Nephron progenitor cell (in vitro differentiated cells): ENCODE results near the gene RMND5B.
"Not testable (repeated sequence)": the region's sequence is repeated elsewhere in the genome, so short reads cannot be mapped to it uniquely, and the experiment has no call there.

Experiments used
- DNase-seq: peaks from one replicate; pipeline ENCODE4 v3.0.0; 2021
- H3K27ac Mint-ChIP-seq: 2 replicates; pipeline ENCODE4 v1.8.0; 2021; ENCODE audit warnings: mild to moderate bottlenecking, moderate library complexity, mixed read lengths
- H3K27me3 Mint-ChIP-seq: 2 replicates; pipeline ENCODE4 v1.8.0; 2021; ENCODE audit warnings: mild to moderate bottlenecking, low read depth, mixed read lengths; ENCODE audit not compliant: poor library complexity
- H3K36me3 Mint-ChIP-seq: 2 replicates; pipeline ENCODE4 v1.8.0; 2021; ENCODE audit warnings: low read depth, mixed read lengths
- H3K4me1 Mint-ChIP-seq: 2 replicates; pipeline ENCODE4 v1.8.0; 2021; ENCODE audit warnings: mixed read lengths
- H3K4me3 Mint-ChIP-seq: 2 replicates; pipeline ENCODE4 v1.8.0; 2021; ENCODE audit warnings: mild to moderate bottlenecking, moderate library complexity, mixed read lengths
- H3K9me3 Mint-ChIP-seq: 2 replicates; pipeline ENCODE4 v1.8.0; 2021; ENCODE audit warnings: mild to moderate bottlenecking, moderate library complexity, mixed read lengths
- CTCF ChIP-seq: fragments of 200-600 bp; sonication (generic); IDR thresholded peaks from 2 replicates; pipeline ENCODE4 v1.5.0; 2021; ENCODE audit warnings: antibody characterized with exemption

The RMND5B gene

GRCh38 chr5:178125253-178125906 is 5.4 kb upstream of the RMND5B start:
- Mint-ChIP-seq H3K4me1 (peaks cover 45% of the 10 kb centered on the region), H3K9me3 (no peaks in the 10 kb centered on the region), H3K27ac (no peak overlapping the region), H3K36me3 (no peaks in the 10 kb centered on the region), H3K27me3 (peaks cover 3% of the 10 kb centered on the region), H3K4me3 (no peak overlapping the region)
- DNase-seq: no peak
- no peak for TF ChIP-seq CTCF

- TF ChIP-seq CTCF: no peak
- H3K4me1 Mint-ChIP-seq: peaks cover 47% of the 10 kb centered on the region
- H3K9me3 Mint-ChIP-seq: no peaks in the 10 kb centered on the region
- peaks cover 2% of the 10 kb centered on the region for H3K36me3 Mint-ChIP-seq
- peaks cover 2% of the 10 kb centered on the region for H3K27me3 Mint-ChIP-seq
- H3K4me3 Mint-ChIP-seq: no peak overlapping the region
- H3K27ac Mint-ChIP-seq: no peak overlapping the region
- no peak for DNase-seq
These were observed 4.3 kb upstream of the RMND5B start for GRCh38 chr5:178126556-178126955.

GRCh38 chr5:178127300-178128009 is 3.4 kb upstream of the RMND5B start:
- not testable (repeated sequence) for H3K4me3 Mint-ChIP-seq, H3K9me3 Mint-ChIP-seq, H3K27me3 Mint-ChIP-seq, DNase-seq, H3K27ac Mint-ChIP-seq, H3K36me3 Mint-ChIP-seq
- H3K4me1 Mint-ChIP-seq: peaks cover 45% of the 10 kb centered on the region

DNA sequence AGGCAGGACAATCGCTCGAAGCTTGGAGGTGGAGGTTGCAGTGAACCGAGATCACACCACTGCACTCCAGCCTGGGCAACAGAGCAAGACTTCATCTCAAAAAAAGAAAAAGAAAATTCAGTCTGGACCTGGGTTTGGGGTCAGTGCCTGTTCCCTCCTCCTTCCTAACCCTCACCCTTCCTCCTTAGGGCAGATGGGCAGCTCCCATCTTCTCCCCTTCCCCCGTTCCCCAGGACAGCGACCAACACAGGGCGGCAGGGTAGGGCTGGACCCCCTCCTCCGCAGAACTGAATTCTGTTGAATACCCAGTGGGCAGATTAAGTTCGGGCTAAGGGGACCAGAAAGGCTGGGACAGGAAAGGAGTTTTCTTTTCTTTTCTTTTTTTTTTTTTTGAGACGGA is 1.5 kb upstream of the RMND5B start:
- H3K27ac Mint-ChIP-seq: no peak overlapping the region

DNA sequence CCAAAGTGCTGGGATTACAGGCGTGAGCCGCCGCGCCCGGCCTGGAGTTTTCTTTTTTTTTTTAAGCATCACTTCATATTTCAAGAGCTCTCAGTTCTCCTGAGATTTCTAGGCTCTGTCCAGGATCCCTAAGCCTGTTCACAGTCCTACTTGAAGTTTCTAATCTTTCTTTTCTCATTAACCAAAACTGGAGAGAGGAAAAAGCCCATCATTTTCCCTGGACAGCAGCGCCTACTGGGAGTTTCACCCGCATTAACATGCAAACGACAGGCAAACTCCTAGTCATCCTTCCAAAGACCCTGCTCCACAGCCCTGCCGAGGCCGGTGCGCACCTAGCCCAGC is 609 bp upstream of the RMND5B start:
- not testable (repeated sequence) for DNase-seq, H3K9me3 Mint-ChIP-seq, H3K27me3 Mint-ChIP-seq
- Mint-ChIP-seq H3K4me3 (peak overlapping the region; percentile 81), H3K27ac (peak overlapping the region; percentile 36), H3K4me1 (peaks cover 37% of the 10 kb centered on the region), H3K36me3 (peaks cover 17% of the 10 kb centered on the region)

More for the DNA sequence above, 1.5 kb upstream of the RMND5B start:
- Mint-ChIP-seq H3K9me3 (no peaks in the 10 kb centered on the region), H3K36me3 (peaks cover 11% of the 10 kb centered on the region), H3K4me1 (peaks cover 40% of the 10 kb centered on the region), H3K27me3 (no peaks in the 10 kb centered on the region), H3K4me3 (no peak overlapping the region)
- TF ChIP-seq CTCF: no peak
- no peak for DNase-seq

DNA sequence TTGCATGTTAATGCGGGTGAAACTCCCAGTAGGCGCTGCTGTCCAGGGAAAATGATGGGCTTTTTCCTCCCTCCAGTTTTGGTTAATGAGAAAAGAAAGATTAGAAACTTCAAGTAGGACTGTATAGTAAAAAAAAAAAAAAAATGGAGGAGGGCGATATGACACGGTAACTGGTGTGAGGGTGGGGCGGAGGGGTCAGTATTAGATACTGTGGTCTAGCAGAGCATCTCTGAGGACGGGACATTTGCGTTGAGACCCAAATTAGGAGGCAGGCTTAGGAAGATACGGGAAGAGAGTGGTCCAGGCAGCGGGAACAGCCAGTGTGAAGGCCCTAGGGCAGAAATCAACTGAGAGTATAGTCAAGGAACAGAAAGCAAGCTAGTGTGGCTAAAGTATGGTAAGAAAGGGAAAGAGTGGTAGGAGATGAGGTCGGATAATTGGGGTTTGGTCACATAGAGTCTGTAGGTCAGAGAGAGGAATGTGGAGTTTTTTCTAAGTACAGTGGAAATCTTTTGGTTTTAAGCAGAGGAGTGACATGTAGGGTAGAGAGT is 707 bp downstream of the RMND5B start:
- Mint-ChIP-seq H3K4me1 (peaks cover 27% of the 10 kb centered on the region), H3K4me3 (peak overlapping the region; percentile 84), H3K9me3 (no peaks in the 10 kb centered on the region), H3K36me3 (peaks cover 25% of the 10 kb centered on the region), H3K27me3 (no peaks in the 10 kb centered on the region), H3K27ac (peak overlapping the region; percentile 49)
- no peak for TF ChIP-seq CTCF
- no peak for DNase-seq
